ENCODE results near the gene ZNF493.

Gene ZNF493

DNA sequence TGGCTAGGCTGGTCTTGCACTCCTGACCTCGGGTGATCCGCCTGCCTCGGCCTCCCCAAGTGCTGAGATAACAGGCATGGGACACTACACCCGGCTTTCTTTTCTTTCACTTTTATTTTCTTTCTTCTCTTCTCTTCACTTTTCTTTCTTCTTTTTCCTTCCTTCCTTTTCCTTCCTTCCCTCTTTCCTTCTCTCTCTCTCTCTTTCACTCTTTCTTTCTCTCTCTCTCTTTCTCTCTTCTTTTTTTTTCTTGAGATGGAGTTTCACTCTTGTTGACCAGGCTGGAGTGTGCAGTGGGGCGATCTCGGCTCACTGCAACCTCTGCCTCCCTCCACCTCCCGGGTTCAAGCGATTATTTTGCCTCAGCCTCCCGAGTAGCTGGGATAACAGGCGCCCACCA, 812 bp upstream of the ZNF493 start:
- Histone ChIP-seq H3K27me3 (replicated peaks) (no peaks in the 10 kb centered on the region), H3K27ac (no peak overlapping the region), H3K36me3 (replicated peaks) (peaks cover 5% of the 10 kb centered on the region), H3K4me3 (ENCODE audit: low read depth, low read length) (no peak overlapping the region)
- in situ Hi-C loops (cut with HindIII; ENCODE audit: low pct_ligation_motif_present, low sequenced_read_pairs): no loop called here
- DNase-seq: no peak
- TF ChIP-seq, protein P1, sequence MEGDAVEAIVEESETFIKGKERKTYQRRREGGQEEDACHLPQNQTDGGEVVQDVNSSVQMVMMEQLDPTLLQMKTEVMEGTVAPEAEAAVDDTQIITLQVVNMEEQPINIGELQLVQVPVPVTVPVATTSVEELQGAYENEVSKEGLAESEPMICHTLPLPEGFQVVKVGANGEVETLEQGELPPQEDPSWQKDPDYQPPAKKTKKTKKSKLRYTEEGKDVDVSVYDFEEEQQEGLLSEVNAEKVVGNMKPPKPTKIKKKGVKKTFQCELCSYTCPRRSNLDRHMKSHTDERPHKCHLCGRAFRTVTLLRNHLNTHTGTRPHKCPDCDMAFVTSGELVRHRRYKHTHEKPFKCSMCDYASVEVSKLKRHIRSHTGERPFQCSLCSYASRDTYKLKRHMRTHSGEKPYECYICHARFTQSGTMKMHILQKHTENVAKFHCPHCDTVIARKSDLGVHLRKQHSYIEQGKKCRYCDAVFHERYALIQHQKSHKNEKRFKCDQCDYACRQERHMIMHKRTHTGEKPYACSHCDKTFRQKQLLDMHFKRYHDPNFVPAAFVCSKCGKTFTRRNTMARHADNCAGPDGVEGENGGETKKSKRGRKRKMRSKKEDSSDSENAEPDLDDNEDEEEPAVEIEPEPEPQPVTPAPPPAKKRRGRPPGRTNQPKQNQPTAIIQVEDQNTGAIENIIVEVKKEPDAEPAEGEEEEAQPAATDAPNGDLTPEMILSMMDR (IDR thresholded peaks at IDR 0.05; ENCODE audit: low read depth, low read length, missing control alignments): no peak

- peaks cover 5% of the 10 kb centered on the region for H3K36me3 ChIP-seq (replicated peaks)
- TF ChIP-seq, protein P1 (IDR thresholded peaks at IDR 0.05; ENCODE audit: low read depth, low read length, missing control alignments): no peak
- in situ Hi-C loops (cut with HindIII; ENCODE audit: low pct_ligation_motif_present, low sequenced_read_pairs): no loop called here
- DNase-seq: no peak
- H3K4me3 ChIP-seq (ENCODE audit: low read depth, low read length): no peak overlapping the region
- H3K27ac ChIP-seq: no peak overlapping the region
- H3K27me3 ChIP-seq (replicated peaks): no peaks in the 10 kb centered on the region
Observed at GRCh38 chr19:21398851-21399250, 1.9 kb downstream of the ZNF493 start.

- peaks cover 5% of the 10 kb centered on the region for H3K36me3 ChIP-seq (replicated peaks)
- TF ChIP-seq, protein P1 (IDR thresholded peaks at IDR 0.05; ENCODE audit: low read depth, low read length, missing control alignments): no peak
- in situ Hi-C loops (cut with HindIII; ENCODE audit: low pct_ligation_motif_present, low sequenced_read_pairs): no loop called here
Observed at GRCh38 chr19:21402303-21402985, 5.5 kb downstream of the ZNF493 start.

GRCh38 chr19:21410166-21410565, 13.2 kb downstream of the ZNF493 start:
- Histone ChIP-seq H3K36me3 (replicated peaks) (peaks cover 5% of the 10 kb centered on the region), H3K27me3 (replicated peaks) (no peaks in the 10 kb centered on the region), H3K4me3 (ENCODE audit: low read depth, low read length) (no peak overlapping the region), H3K27ac (no peak overlapping the region)
- TF ChIP-seq, protein P1 (IDR thresholded peaks at IDR 0.05; ENCODE audit: low read depth, low read length, missing control alignments): no peak
- in situ Hi-C loops (cut with HindIII; ENCODE audit: low pct_ligation_motif_present, low sequenced_read_pairs): no loop called here
- DNase-seq: no peak

More at GRCh38 chr19:21402303-21402985, 5.5 kb downstream of the ZNF493 start:
- Histone ChIP-seq H3K27me3 (replicated peaks) (no peaks in the 10 kb centered on the region), H3K27ac (no peak overlapping the region), H3K4me3 (ENCODE audit: low read depth, low read length) (no peak overlapping the region)
- DNase-seq: no peak

- Histone ChIP-seq H3K36me3 (replicated peaks) (no peaks in the 10 kb centered on the region), H3K27ac (no peak overlapping the region), H3K27me3 (replicated peaks) (no peaks in the 10 kb centered on the region), H3K4me3 (ENCODE audit: low read depth, low read length) (no peak overlapping the region)
- in situ Hi-C loops (cut with HindIII; ENCODE audit: low pct_ligation_motif_present, low sequenced_read_pairs): no loop called here
- no peak for DNase-seq
- TF ChIP-seq, protein P1 (IDR thresholded peaks at IDR 0.05; ENCODE audit: low read depth, low read length, missing control alignments): no peak
Observed at GRCh38 chr19:21422244-21422643, 25.3 kb downstream of the ZNF493 start.
